HFF-Myc (cell line): ENCODE measurements around the gene QKI.
"Not testable (repeated sequence)": the region's sequence is repeated elsewhere in the genome, so short reads cannot be mapped to it uniquely, and the experiment has no call there.

Experiments
- DNase-seq: peaks from one replicate; pipeline ENCODE4 v3.0.0-alpha.2; 2011; ENCODE audit warnings: low read depth; ENCODE audit errors: extremely low read depth
- H3K4me3 ChIP-seq: replicated peaks from 2 replicates; pipeline ENCODE4 v1.5.1; 2011; ENCODE audit warnings: low read depth, mild to moderate bottlenecking, control low read depth, low read length
- TF ChIP-seq, protein P1 (sequence below): IDR thresholded peaks from 2 replicates; pipeline ENCODE4 v1.5.1; 2012; ENCODE audit warnings: mild to moderate bottlenecking, low read depth, low read length, control low read depth; ENCODE audit errors: missing control alignments

Gene QKI

DNA sequence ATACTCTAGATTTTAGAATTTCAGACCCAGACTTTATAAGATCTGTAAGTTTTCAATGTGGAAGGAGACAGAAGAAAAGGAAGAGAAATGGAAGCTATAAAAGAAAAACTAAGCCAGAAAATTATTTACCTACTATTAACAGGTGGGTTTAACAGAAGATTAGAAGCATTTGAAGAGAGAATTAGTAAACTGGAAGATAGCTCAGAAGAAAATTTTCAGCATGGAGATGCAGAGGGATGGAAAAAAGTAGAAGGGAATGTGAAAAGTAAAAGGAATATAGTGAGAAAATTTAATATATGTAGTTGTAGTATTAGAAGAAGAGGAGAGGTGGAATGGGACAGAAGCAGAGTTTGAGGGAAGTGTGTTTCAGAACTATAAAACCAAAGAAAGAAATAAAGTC lies 56.1 kb downstream of the QKI start:
- H3K4me3 ChIP-seq, result no peak overlapping the region
- TF ChIP-seq, protein P1, sequence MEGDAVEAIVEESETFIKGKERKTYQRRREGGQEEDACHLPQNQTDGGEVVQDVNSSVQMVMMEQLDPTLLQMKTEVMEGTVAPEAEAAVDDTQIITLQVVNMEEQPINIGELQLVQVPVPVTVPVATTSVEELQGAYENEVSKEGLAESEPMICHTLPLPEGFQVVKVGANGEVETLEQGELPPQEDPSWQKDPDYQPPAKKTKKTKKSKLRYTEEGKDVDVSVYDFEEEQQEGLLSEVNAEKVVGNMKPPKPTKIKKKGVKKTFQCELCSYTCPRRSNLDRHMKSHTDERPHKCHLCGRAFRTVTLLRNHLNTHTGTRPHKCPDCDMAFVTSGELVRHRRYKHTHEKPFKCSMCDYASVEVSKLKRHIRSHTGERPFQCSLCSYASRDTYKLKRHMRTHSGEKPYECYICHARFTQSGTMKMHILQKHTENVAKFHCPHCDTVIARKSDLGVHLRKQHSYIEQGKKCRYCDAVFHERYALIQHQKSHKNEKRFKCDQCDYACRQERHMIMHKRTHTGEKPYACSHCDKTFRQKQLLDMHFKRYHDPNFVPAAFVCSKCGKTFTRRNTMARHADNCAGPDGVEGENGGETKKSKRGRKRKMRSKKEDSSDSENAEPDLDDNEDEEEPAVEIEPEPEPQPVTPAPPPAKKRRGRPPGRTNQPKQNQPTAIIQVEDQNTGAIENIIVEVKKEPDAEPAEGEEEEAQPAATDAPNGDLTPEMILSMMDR, result no peak
- DNase-seq, result no peak

DNA sequence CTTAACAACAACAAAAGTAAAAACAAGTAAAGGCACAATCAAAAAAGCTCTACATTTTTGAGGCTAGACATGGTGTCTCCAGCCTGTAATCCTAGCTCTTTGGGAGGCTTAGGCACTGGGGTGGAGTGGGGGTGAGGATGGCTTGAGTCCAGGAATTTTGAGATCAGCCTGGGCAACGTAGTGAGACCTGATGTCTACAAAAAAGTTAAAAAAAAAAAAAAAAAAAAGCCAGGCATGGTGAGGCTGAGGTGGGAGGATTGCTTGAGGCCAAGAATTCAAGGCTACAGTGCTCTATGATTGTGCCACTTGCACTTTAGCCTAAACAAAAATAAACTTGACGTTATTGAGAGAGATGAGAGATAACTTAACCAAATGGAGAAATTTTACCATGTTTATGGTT lies 60.1 kb downstream of the QKI start:
- TF ChIP-seq, protein P1, result no peak
- no peak for DNase-seq
- no peak overlapping the region for H3K4me3 ChIP-seq

DNA sequence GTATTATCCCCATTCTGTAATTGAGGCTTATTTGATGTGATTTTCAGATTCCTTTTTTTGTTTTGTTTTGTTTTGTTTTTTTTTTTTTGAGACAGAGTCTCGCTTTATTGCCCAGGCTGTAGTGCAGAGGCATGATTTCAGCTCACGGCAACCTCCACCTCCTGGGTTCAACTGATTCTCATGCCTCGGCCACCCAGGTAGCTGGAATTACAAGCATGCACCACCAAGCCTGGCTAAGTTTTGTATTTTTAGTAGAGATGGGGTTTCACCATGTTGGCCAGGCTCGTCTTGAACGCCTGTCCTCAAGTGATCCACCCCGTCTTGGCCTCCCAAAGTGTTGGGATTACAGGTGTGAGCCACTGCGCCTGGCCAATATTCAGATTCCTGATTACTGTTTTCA lies 62.4 kb downstream of the QKI start:
- not testable (repeated sequence) for H3K4me3 ChIP-seq, DNase-seq

DNA sequence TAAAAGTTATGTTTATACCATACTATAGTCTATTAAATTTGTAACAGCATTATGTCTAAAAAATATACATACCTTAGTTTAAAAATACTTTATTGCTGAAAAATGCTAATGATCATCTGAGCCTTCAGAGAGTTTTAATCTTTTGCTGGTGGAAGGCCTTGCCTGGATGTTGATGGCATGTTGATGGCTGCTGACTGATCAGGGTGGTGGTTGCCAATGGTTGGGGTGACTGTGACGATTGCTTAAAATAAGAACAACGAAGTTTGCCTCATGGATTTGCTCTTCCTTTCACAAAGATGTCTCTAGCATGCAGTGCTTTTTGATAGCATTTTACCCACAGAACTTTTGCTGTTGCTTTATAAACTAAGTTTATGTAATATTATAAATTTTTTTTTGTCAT lies 68.6 kb downstream of the QKI start:
- DNase-seq, result no peak
- H3K4me3 ChIP-seq, result no peak overlapping the region
- TF ChIP-seq, protein P1, result no peak

DNA sequence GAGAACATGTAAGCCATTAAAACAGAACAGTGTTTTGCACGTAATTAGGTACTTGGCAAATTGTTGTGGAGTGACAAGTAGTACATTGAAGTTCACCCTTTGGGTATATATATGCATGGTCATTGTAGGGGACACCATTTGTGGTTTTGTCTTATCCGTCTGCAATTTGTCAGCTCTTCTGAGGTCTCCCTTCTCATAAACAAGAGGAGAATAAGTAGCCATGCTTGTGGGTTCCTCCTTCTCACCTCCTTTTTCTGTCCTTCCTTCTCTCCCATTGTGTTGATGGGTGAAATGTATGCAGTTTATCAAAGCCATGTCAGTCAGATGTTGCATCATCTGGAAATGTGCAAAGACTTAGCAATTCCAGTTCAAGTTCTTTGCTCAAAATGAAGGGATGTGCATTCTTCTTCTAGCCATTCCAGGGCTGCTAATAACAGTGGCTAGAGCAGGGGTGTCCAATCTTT lies 70.9 kb downstream of the QKI start:
- DNase-seq, result no peak
- TF ChIP-seq, protein P1, result no peak
- no peak overlapping the region for H3K4me3 ChIP-seq

DNA sequence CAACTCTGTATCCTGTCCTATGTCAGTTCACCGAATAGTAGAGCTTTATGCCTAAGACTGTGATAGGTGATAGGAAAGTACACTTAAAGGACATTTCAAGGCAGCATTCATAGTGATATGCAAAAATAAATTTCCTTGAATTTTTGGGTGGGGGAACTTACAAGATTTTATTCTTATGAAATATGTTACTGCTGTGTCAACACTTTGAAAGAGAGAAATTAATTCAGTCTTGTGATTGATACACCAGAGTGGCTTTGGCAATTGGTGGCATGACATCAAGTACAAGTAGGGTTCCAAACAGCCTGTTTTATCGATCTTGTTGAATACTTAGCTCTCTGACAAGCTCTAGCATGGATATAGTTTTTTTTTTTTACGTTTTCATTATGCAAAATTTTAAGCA lies 72.3 kb downstream of the QKI start:
- DNase-seq, result no peak
- H3K4me3 ChIP-seq, result no peak overlapping the region
- TF ChIP-seq, protein P1, result no peak

DNA sequence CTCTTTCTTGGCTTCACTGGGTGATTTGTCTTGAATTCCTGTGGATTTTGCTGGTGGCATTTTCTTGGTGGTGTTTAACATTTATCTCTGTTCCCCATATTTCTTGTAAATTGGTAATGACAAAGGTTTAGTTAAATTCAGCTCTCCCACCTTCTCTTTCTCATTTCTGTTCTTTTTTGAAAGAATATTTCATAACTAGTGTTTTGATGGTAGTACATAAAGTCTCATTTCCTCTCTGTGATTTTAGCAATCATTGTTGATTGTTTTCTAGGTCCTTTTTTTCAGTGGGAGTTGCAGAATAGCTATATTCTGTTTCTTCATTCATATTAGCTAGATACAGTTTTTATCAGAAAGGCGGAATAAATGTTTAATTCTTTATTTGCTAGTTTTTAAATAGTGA lies 73.1 kb downstream of the QKI start:
- TF ChIP-seq, protein P1, result no peak
- no peak overlapping the region for H3K4me3 ChIP-seq
- no peak for DNase-seq
